Glomerular visceral epithelial cell (primary cell): ENCODE results near the gene PNKP.

Experiments
- DNase-seq: peaks from one replicate; pipeline ENCODE4 v3.0.0-alpha.2; 2016; ENCODE audit errors: extremely low spot score

PNKP gene

GRCh38 chr19:49859682-49860335, 7.6 kb downstream of the PNKP start:
- no peak for DNase-seq

- DNase-seq: no peak
Observed at GRCh38 chr19:49858088-49858985, 9.0 kb downstream of the PNKP start.

GRCh38 chr19:49857838-49858087, 9.6 kb downstream of the PNKP start:
- DNase-seq: no peak

GRCh38 chr19:49857061-49857837, 10.1 kb downstream of the PNKP start:
- no peak for DNase-seq

GRCh38 chr19:49856574-49857021, 10.8 kb downstream of the PNKP start:
- no peak for DNase-seq

GRCh38 chr19:49855676-49856573, 11.5 kb downstream of the PNKP start:
- no peak for DNase-seq

- DNase-seq: no peak
Observed at GRCh38 chr19:49855277-49855675, 12.1 kb downstream of the PNKP start.

GRCh38 chr19:49854378-49855263, 12.8 kb downstream of the PNKP start:
- no peak for DNase-seq

- no peak for DNase-seq
Observed at GRCh38 chr19:49853852-49854377, 13.5 kb downstream of the PNKP start.

- no peak for DNase-seq
Observed at GRCh38 chr19:49852631-49853126, 14.7 kb downstream of the PNKP start.

GRCh38 chr19:49851456-49852259, 15.7 kb downstream of the PNKP start:
- DNase-seq: peak; percentile 38

- DNase-seq: peak; percentile 92
Observed at GRCh38 chr19:49850487-49851342, 16.7 kb downstream of the PNKP start, which contains the start of gene PTOV1. Gene PTOV1 (plus strand): TSS chr19:49851159.

- DNase-seq: no peak
Observed at GRCh38 chr19:49850221-49850486, 17.2 kb downstream of the PNKP start.

- DNase-seq: no peak
Observed at GRCh38 chr19:49849433-49850220, 17.7 kb downstream of the PNKP start.

GRCh38 chr19:49848938-49849337, 18.4 kb downstream of the PNKP start:
- no peak for DNase-seq

- DNase-seq: peak; percentile 85
Observed at GRCh38 chr19:49847731-49848696, 19.4 kb downstream of the PNKP start.
